OCI-LY3 (cell line): ENCODE measurements around the gene ZSWIM8.

Experiments
- H2AFZ ChIP-seq: fragments of 200-600, 300-600 bp; shearing (Covaris generic); 2 replicates; pipeline ENCODE4 v1.6.0; 2014; ENCODE audit warnings: antibody characterized with exemption, low read depth, low read length
- H3K27ac ChIP-seq: fragments of 200-600, 300-600 bp; sonication (generic); 2 replicates; pipeline ENCODE4 v1.5.1; 2014; ENCODE audit warnings: mild to moderate bottlenecking, low read length, moderate library complexity, mixed read lengths
- H3K27me3 ChIP-seq: fragments of 200-600, 300-600 bp; sonication (generic); 2 replicates; pipeline ENCODE4 v1.6.1; 2014; ENCODE audit warnings: low read depth, low read length, mixed read lengths
- H3K36me3 ChIP-seq: fragments of 200-600, 300-600 bp; sonication (generic); replicated peaks from 2 replicates; pipeline ENCODE3; 2014; ENCODE audit warnings: low read depth, low read length, mixed read lengths
- H3K4me1 ChIP-seq: fragments of 300-600, 200-600 bp; sonication (generic); 2 replicates; pipeline ENCODE4 v1.6.1; 2014; ENCODE audit warnings: low read length, mixed read lengths
- H3K4me2 ChIP-seq: fragments of 200-600, 300-600 bp; sonication (generic); 2 replicates; pipeline ENCODE4 v1.6.1; 2014; ENCODE audit warnings: low read length, mixed read lengths
- H3K4me3 ChIP-seq: fragments of 300-600, 200-600 bp; sonication (generic); 2 replicates; pipeline ENCODE4 v1.5.1; 2014; ENCODE audit warnings: antibody characterized with exemption, mild to moderate bottlenecking, low read length, moderate library complexity
- H3K79me2 ChIP-seq: fragments of 300-600, 200-600 bp; shearing (Covaris generic); 2 replicates; pipeline ENCODE4 v1.6.1; 2014; ENCODE audit warnings: mild to moderate bottlenecking, low read length, mixed read lengths
- H3K9ac ChIP-seq: fragments of 300-600, 200-600 bp; shearing (Covaris generic); 2 replicates; pipeline ENCODE4 v1.6.0; 2014; ENCODE audit warnings: mild to moderate bottlenecking, low read length, moderate library complexity
- H3K9me3 ChIP-seq: fragments of 200-600, 300-600 bp; shearing (Covaris generic); 2 replicates; pipeline ENCODE4 v1.6.1; 2014; ENCODE audit warnings: low read length, mixed read lengths; ENCODE audit not compliant: insufficient read depth
- H4K20me1 ChIP-seq: fragments of 200-600, 300-600 bp; sonication (generic); 2 replicates; pipeline ENCODE4 v1.6.1; 2016; ENCODE audit warnings: low read length, mixed read lengths; ENCODE audit not compliant: insufficient read depth
- CTCF ChIP-seq: fragments of 200-600, 300-600 bp; sonication (generic); IDR thresholded peaks from 2 replicates; pipeline ENCODE4 v1.5.1; 2014; ENCODE audit warnings: antibody characterized with exemption, low read length, low read depth
- EZH2phosphoT487 ChIP-seq: fragments of 200-600 bp; shearing (Covaris generic); IDR thresholded peaks from 2 replicates; pipeline ENCODE4 v1.6.1; 2018; ENCODE audit warnings: antibody characterized with exemption, mixed run types, low read depth

The ZSWIM8 gene

DNA sequence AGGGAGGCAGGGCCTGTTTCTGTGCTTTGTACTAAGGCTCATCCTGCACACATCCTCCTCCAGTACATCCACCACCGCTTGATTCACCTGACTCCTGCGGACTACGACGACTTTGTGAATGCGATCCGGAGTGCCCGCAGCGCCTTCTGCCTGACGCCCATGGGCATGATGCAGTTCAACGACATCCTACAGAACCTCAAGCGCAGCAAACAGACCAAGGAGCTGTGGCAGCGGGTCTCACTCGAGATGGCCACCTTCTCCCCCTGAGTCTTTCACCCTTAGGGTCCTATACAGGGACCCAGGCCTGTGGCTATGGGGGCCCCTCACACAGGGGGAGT, 15.8 kb downstream of the ZSWIM8 start:
- Histone ChIP-seq H3K27me3 (no peaks in the 10 kb centered on the region), H3K9ac (no peak overlapping the region), H3K4me3 (no peak overlapping the region), H3K27ac (no peak overlapping the region), H4K20me1 (no peaks in the 10 kb centered on the region), H3K4me2 (no peak overlapping the region), H3K9me3 (no peaks in the 10 kb centered on the region), H2AFZ (no peak overlapping the region), H3K79me2 (no peaks in the 10 kb centered on the region), H3K36me3 (peaks cover 20% of the 10 kb centered on the region), H3K4me1 (peaks cover 27% of the 10 kb centered on the region)
- TF ChIP-seq CTCF (no peak), EZH2phosphoT487 (no peak)

DNA sequence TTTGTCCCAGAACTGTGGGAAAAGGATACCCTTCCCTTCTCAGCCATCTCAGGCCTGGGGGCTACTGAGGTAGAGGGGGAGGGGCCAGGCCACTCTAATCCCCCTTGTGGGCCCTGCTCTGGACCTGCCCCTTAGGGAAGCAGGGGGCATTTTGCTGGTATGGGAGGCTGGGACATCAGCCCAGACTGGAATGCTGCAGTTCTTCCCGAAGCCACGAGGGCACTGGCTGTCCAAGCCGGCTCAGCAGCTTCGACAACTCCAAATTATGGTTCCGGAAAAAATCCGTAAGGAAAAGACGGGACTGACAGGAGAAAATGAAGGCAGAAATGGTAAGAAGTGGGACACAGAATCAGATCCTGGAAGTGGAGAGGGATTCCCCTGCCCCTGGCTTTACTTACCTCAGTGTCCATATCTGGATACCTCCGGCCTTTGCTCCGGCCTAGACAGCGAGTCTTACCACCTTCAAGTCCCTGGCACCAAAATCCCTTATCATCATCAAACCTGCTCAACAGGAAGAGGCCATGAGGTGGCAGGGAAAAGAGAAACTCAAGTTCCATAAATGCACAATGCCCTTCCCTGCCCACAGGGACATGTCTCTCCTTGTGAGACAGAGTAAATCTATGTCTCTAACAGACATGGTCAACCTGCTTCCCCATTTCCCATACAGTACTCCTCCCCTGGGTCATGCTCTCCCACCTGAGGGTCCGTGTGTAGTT, 17.0 kb downstream of the ZSWIM8 start:
- no peaks in the 10 kb centered on the region for H3K79me2 ChIP-seq
- peaks cover 29% of the 10 kb centered on the region for H3K36me3 ChIP-seq
- H3K27me3 ChIP-seq: no peaks in the 10 kb centered on the region
- no peak overlapping the region for H2AFZ ChIP-seq
- no peaks in the 10 kb centered on the region for H4K20me1 ChIP-seq
- no peak overlapping the region for H3K4me3 ChIP-seq
- H3K4me1 ChIP-seq: peaks cover 27% of the 10 kb centered on the region
- no peak overlapping the region for H3K4me2 ChIP-seq
- H3K27ac ChIP-seq: peak overlapping the region; percentile 91
- TF ChIP-seq CTCF (no peak), EZH2phosphoT487 (no peak)
- no peaks in the 10 kb centered on the region for H3K9me3 ChIP-seq
- no peak overlapping the region for H3K9ac ChIP-seq

DNA sequence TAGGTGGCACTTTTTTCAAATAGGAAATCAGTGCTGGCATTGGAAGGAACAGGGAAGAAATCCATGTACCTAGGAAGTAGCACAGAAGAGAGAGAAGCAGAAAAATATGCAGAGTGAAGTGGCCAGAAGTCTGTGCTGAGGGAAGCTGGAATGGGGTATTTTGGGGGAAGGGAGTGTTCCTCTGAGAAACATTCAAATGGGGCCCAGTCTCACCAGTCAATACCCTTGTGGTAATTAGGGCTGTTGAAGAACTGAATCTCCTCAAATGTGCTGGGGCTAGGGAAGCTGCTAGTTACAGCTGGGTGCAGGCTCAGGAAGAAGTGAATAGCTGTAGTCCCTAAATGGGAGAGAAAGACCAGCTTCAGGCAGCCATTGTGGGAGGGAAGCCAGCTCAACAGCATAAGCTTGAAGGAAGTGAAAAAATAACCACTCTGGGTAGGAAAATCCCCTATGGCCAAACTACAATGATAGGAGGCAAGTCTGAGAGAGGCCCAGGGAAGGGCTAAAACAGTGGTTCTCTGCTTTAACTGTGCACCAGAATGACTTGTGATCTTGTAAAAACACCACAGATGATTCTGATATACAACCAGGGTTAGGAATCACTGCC, 18.4 kb downstream of the ZSWIM8 start:
- no peak for TF ChIP-seq EZH2phosphoT487
- H3K36me3 ChIP-seq: peaks cover 35% of the 10 kb centered on the region
- H2AFZ ChIP-seq: no peak overlapping the region
- H3K4me1 ChIP-seq: peaks cover 27% of the 10 kb centered on the region
- H3K4me2 ChIP-seq: peak overlapping the region; percentile 76
- no peak overlapping the region for H3K4me3 ChIP-seq
- H3K27me3 ChIP-seq: no peaks in the 10 kb centered on the region
- peak overlapping the region; percentile 61; the same call in 1 of the 2 replicates for H3K9ac ChIP-seq
- H3K27ac ChIP-seq: peak overlapping the region; percentile 91
- H3K79me2 ChIP-seq: no peaks in the 10 kb centered on the region
- H4K20me1 ChIP-seq: no peaks in the 10 kb centered on the region
- H3K9me3 ChIP-seq: no peaks in the 10 kb centered on the region

- no peak overlapping the region for H3K4me2 ChIP-seq
- no peaks in the 10 kb centered on the region for H4K20me1 ChIP-seq
- no peak overlapping the region for H2AFZ ChIP-seq
- no peaks in the 10 kb centered on the region for H3K27me3 ChIP-seq
- peaks cover 31% of the 10 kb centered on the region for H3K4me1 ChIP-seq
- TF ChIP-seq CTCF (no peak), EZH2phosphoT487 (no peak)
- no peaks in the 10 kb centered on the region for H3K9me3 ChIP-seq
- H3K79me2 ChIP-seq: peaks cover 8% of the 10 kb centered on the region
- no peak overlapping the region for H3K27ac ChIP-seq
- H3K36me3 ChIP-seq: peaks cover 39% of the 10 kb centered on the region
- H3K4me3 ChIP-seq: no peak overlapping the region
- H3K9ac ChIP-seq: no peak overlapping the region
Measured at GRCh38 chr10:73806176-73806950, 21.0 kb downstream of the ZSWIM8 start.
